GM21825 (cell line): ENCODE results near the gene ITGB2.
"Not testable (repeated sequence)": the region's sequence is repeated elsewhere in the genome, so short reads cannot be mapped to it uniquely, and the experiment has no call there.

Experiments
- ATAC-seq: cut with Tn5 transposase; IDR thresholded peaks from one replicate; pipeline ENCODE4 v1.9.1; 2021; ENCODE audit warnings: mild to moderate bottlenecking, moderate library complexity; ENCODE audit not compliant: unreplicated experiment

The ITGB2 gene

DNA sequence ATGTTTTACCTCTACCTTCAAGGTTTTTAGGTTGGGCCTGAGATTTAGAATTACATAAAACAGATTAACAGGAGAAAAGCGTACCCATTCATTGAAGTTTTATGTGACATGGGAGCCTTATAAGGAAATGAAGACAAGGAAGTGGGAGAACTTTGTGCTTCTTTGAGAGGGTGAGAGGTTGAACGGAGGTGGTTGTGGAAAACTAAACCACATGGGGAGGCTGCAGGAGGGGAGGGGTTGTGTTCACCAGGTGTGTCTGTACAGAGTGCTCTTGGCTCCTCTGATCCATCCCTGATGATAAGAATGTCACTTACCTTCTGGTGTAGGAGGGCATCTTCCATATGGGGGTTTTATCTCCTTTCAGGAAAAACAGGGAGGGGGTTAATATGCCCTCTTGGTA, 21.9 kb upstream of the ITGB2 start:
- no peak for ATAC-seq

DNA sequence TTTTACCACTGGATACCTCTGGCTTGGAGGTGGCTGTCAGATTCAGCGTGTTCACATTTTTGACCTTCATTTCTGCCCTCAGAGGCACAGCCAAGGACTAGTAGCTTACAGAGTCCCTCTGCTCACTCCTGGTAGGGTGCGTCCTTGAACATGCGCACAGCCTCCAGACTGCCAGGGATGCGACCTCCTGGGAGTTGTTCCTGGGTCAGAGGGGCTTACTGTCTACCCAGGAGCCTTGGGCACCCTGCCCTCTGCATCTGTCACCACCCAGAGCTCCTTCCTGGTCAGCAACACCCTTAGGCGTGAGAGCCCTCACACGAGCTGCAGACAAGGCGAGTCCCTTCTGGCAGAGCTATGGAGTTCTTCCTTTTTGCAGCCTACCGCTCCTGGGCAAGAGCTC, 20.9 kb upstream of the ITGB2 start:
- no peak for ATAC-seq

DNA sequence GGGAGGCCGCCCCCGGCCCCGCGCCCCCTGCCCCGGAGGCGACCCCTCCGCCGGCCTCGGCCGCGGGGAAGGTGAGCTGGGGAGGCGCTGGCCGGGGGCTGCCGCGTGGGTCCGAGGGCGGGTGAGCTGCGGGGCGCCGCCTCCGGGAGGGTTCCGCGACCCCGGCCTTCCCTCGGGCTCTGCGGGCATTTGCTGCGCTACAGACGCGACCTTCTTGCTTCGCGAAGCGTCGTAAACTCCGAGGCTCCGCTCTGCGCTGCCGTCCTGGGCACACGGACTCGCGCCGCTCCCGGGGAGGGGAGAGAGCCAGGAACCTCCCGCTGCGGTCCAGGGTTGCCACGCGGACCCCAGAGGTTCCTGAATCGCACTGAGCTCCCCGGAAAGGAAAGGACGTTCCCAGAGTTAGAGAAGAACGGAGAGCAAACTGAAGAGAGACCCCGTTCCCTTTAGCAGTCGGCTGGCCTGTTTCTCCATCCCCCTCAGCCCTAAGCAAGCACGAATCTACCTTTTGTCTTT, 19.5 kb upstream of the ITGB2 start:
- peak; percentile 25 for ATAC-seq

DNA sequence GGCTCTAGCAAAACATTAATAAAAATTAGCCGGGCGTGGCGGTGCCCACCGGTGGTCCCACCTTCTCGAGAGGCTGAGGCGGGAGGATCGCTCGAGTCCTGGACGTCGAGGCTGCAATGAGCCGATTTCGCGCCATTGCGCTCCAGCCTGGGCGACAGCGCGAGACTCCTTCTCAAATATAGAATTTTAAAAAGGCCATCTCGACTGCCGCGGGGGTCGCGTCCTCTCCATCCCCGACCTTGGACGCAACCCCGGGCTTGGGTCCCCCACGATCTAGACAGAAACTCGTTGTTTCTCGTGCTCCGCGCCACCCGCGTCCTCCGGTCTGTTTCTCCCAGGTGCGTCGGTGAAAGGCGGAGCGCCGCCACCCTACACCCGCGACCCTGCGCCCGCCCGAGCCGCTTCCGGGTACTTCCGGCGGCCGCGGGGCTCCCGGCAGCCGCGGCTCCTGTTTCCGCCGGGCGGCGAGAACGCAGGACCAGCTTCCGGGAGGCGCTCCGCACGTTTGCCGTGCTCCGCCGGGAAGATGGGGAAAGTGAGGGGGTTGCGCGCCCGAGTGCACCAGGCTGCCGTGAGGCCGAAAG, 18.9 kb upstream of the ITGB2 start, which contains the start of gene SLX9:
TSS of gene SLX9 (plus strand) at position 498 of the 584 bp plus-strand sequence. CDS start at position 527, 29 bp downstream.
- peak; percentile 71 for ATAC-seq

DNA sequence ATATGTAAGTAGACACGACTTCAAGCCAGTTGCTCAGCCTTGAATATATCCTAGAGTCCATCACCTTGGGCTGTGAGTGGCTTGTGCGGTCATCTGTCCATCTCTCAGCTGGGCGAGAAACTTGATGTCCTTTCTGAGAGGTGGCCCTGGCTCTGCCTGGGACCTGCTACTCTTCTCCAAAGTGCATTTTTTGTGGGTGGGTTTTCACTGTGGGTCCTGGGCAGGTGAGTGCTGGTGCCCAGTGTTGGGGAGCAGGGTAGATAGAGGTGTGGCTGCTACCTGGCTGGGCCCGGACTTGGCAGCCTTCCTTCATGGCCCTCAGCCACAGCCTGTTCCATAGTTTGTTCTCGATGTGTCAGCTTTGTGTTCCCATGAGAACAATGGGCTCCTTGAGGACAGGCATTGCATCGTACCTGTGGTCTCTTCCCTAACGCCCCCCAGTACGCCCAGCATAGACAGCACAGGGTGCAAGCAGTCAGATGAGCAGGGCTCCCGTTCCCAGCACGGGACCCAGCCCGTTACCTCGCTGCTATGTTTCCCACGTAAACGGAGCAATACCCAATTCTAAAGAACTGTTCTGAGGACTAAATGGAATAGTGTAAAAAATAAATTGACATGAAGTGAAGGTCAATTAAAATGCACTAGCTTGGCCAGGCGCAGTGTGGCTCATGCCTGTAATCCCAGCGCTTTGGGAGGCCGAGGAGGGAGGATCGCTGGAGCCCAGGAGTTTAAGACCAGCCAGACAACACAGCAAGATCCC, 18.3 kb upstream of the ITGB2 start:
- ATAC-seq: no peak

DNA sequence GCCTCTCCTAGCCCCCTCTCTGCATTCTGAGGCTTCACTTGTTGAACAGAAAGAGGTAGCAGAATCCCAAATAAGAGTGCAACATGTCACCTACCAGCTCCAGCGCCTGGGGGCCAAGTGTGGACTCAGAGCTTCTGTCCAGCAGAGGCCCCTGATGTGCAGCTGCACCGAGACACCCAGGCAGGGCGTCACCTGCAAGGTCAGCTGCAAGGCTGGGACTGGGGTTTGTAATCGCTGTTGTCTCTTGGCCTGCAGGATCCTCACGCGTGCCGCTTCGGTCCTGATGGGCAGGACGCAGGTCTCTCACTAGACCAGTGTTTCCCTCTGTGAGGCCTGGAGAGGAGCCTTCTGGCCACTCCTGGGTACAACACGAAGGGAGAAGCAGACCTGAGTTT, 14.8 kb upstream of the ITGB2 start:
- no peak for ATAC-seq

DNA sequence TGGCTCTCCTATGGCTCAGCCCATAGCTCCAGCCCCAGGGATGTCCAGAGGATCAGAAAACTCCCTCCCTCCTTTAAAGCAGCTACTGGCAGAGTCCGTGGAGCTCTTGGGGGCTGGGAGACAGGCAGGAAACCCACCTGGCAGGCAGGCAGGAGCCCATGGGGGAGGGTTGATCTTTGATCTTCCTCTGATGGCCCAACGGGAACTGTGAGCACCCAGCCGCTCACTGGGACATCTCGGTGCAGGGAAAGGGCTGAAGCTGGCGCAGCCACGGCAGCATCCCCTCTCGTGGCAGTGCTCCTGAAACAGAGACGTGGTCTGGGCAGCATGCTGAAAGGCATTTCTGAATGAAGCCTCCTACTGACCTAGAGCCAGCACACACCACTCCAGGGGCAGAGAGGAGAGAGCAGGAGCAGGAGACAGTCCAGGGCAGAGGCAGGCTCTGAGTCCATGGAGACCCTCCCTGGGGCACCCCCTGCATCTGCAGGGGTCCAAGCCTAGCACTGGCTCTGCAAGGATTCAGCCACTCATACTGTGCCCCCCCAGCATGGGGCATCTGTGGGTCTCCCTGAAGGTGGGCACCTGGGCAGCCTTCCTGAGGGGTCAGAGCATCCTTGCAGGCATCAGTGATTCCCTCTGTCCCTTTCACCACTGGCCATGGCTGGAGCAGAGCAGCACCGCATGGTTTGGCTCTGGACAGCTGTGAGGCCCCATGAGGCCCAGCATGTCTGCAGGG, 14.3 kb upstream of the ITGB2 start:
- no peak for ATAC-seq

DNA sequence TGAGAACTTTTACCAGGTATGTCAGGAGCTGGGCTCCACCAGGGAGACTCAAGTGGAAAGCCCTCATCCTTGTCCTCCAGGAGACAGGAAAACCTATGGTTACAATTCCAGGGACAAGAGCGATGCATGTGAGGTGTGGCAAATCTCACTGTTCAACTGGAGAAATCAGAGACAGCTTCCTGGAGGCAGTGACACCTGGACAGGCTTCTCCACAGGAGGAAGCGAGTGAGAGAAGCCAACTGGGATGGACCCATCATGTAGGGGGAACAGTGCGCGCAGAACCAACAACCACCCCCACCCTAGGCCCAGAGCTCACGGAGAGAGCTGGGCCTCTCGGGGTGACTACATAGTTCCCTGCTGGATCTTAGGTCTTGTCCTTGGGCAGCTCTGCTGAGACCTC, 13.6 kb upstream of the ITGB2 start:
- no peak for ATAC-seq

DNA sequence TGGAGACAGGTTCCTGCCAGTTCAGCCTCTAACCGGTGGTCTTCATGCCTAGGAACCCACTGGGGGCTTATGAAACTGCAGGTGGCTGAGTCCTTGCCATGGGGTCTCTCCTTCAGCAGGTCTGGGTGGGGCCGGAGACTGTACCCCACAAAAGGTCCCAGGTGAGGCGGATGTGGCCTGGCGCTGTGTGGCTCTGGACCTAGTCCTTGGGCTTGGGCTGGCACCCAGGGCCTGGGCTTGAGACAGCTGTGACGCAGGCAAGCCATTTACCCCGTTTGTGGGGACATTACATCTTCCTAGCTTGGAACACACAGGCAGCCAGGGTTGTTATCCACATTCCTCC, 13.2 kb upstream of the ITGB2 start:
- ATAC-seq: no peak

DNA sequence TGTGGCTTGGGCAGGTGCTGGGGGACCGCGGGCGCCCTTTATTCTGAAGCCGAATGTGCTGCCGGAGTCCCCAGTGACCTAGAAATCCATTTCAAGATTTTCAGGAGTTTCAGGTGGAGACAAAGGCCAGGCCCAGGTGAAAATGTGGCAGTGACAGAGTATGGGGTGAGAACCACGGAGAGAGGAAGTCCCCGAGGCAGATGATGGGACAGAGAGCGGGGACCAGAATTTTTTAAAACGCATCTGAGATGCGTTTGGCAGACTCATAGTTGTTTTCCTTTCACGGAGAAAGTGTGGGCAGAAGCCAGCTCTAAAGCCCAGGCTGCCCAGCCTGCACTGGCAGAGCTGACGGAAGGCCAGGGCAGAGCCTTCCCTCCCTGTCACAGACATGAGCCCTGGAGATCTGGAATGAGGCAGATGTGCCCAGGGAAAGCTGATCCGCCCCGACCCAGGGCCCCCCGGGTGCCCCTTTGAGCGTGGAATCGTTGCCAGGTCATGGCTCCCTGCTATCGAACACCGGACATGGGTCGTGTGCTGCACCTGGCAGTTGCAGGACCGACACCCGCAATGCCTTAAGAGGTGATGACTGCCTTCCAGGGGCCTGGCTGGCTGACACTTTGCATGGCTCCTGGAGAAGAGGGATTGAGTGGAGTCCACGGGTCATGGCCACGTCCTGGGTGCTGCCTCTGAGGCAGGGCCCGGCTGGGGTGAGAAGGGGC, 12.7 kb upstream of the ITGB2 start:
- ATAC-seq: no peak

DNA sequence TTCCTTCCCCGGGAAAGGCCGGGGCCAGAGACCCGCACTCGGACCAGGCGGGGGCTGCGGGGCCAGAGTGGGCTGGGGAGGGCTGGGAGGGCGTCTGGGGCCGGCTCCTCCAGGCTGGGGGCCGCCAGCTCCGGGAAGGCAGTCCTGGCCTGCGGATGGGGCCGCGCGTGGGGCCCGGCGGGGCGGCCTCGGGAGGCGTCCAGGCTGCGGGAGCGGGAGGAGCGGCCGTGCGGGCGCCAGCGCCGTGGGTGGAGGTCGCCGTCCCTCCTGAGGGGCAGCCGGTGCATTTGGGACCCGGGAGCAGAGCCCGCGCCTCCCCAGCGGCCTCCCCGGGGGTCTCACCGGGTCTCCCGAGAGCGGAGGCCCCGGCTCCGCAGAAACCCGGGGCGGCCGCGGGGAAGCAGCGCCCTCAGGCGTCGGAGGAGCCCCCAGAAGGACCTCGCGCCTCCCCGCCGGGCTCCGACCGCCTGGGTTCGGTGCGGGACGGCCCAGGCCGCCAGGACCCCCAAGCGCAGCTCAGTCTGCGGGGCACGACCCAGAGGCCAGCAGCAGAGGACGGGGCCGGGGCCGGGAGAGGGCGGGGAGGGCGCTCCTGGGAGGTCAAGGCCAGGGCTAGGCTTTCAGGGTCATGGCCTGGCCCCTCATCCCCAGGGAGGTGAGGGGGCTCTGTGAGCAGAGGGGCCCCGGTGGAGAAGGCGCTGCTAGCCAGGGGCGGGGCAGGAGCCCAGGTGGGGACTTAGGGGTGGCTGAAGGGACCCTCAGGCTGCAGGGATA, 11.9 kb upstream of the ITGB2 start:
- no peak for ATAC-seq

DNA sequence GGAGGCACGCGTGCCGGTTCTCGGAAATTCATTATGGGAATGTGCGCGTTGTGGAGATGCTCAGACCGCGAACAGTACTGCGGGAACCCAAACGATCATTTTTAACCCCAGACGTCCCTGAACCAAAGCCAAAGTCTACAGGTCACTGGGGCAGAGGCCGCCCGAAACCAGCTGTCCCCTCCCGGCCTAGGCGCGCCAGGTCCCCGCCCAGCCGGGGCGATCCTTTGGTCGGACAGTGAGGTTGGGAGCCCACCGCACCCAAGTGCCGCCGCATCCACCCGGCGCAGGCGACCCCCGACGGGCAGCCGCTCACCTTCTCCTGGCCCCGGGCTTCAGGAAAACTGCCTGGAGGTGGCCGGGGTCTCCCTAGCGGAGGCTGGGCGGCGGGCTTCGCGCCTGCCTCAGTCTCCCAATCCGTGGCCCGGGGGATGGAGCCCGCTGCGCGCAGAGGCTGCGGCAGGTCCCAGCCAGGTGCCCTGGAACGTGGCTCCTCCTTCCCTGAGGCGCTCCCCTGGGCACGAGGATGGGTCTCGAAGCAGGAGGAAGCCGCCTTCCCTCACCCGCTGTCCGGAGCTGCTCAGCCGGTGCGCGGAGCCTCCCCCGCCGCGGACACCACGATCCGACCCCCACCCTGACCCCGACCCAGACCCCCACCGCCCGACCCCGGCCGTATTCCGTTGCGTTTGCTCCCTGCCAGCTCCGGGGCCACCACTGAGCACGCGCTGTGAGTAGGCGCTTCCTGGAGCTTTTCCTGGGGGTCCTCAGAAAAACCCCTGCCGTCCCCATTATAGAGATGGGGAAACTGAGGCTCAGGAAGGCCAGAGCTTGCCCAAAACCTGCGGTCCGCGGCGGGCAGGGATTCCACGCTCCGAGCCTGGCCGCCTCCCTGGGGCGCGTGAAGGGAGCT, 11.1 kb upstream of the ITGB2 start:
- no peak for ATAC-seq

DNA sequence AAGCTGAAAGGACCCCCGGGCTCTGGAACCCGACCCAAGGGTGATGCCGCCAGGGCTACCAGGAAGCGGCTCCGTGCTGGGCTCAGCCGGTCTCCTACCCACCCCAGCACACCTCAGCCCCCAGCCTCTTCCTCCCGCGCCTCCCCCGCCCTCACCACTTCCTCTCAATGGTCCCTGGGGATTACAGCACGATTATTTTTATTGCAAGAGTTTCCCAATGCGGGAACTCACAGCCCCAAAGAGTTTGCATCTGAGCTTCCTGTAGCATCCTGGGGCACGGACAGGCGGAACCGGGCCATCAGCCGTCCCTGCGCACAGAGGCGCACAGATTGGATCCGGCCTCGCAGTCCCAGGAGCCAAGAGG, 10.4 kb upstream of the ITGB2 start:
- no peak for ATAC-seq

DNA sequence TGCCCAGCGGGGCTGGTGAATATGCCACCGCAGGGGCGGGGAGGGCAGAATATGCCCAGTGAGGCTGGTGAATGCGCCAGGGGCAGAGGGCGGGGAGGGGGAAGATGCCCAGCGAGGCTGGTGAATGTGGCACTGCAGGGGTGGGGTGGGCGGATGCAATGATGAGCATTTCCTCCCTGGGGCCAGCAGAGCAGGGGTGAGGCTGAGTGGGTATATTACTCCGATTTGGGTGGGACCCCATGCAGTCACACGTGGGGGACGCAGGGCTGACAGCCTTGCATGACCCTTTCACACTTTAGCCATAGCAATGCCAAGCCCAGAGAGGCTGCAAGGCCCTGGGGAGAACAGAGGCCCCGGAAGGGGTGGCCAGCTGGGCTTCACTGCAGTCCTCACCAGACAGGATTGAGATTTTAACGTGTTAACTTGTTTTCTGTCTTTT, 9.9 kb upstream of the ITGB2 start:
- ATAC-seq: no peak

DNA sequence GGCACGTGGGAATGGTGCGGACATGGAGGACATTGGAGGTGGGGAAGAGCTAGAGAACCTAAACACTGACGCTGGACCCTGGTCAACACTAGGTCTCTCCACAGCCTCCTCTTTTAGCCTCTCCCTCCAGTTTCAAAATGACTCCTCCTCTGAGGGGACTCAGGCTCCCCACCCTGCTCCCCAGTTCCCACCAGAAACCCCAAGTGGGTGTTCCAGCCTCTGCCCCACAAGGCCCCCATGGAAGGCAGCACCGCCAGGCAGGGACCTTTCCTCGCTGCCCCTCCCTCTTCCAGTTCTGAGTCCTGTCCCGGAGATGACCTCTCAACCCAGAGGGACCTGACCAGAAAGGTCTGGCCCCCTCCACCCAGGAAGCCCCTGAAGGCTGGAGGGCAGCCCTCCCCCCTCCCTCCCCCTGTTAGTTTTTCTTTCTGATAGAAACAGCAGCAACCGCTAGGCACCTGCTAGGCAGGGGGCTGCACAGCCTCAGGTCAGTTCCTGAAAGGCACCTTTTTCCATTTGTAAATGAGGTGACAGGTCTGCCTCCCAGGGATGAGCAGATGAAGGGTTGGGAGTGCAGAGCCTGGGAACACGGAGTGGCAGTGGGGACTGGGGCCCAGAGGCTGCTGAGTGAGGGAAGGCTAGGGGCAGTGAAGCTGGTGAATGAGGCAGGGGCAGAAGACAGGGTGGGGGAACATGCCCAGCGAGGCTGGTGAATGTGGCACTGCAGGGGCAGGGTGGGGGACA, 9.3 kb upstream of the ITGB2 start:
- no peak for ATAC-seq

DNA sequence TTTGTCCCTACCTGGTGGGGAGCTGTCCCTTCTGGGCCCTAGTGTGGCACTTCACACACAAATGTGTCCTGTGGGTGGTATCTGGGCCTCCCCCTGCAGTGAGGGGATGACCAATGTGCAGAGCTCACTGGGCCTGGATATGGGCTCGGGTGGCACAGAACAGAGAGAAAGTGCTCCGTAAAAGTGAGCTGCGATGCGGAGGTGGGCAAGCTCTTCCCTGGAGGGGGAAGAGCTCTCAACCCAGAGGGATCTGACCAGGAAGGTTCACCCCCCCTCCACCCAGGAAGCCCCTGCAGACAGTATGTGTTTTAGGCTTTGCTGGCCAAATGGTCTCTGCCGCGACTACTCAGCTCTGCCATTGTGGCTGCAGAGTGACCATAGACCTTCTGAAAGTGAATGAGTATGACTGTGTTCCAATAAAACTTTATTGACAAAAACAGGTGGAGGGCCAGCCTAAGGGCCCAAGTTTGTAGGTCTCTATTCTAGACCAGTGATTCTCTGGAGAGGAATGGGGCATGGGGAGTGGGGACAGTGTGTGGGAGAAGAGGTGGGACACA, 8.6 kb upstream of the ITGB2 start:
- ATAC-seq: no peak

DNA sequence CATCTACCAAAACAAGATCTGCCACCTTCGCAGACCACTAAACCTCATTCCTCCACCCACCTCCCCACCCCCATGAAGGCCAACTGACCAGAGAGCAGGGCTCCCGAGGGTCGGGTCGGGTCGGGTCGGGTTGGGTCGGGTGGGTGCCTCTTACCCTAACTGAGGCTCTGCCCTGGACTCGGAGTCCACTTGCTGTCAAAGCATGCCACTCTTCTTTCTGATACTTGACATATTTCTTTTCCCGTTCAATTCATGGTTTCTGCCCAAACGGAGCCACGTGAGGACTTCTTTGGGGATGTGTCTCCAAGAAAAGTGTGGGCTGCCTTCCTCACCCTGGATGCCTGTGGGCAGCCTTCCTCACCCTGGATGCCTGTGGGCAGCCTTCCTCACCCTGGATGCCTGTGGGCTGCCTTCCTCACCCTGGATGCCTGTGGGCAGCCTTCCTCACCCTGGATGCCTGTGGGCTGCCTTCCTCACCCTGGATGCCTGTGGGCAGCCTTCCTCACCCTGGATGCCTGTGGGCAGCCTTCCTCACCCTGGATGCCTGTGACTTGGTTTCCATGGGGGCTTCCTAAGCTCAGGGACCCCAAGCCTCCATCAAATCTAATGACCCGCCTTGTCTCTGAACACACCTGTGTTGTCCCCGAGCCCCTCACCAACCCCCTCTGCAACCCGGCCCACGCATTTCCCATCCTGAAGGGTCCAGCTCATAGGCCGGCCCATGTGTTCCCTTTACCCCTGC, 8.0 kb upstream of the ITGB2 start:
- not testable (repeated sequence) for ATAC-seq
